GM12878 (cell line): ENCODE data around the gene F10. TPM values are rescaled to one million over a fixed set of nuclear protein-coding genes. Genes with fewer than 3 reads are reported as not detected.

Source experiments
- HDGF ChIP-seq: fragments of 450-650 bp; IDR thresholded peaks from 2 replicates; pipeline ENCODE4 v1.6.1; 2016; ENCODE audit warnings: antibody characterized with exemption
- KLF5 ChIP-seq: fragments of 450-650 bp; IDR thresholded peaks from 2 replicates; pipeline ENCODE4 v1.6.1; 2014; ENCODE audit warnings: mild to moderate bottlenecking; ENCODE audit not compliant: partially characterized antibody
- MXI1 ChIP-seq: fragments of 150-350 bp; IDR thresholded peaks from 2 replicates; pipeline ENCODE4 v1.6.1; 2011; ENCODE audit warnings: low read depth, mild to moderate bottlenecking, inconsistent platforms, low read length, improper control_type of control experiment
- PRDM15 ChIP-seq: fragments of 450-650 bp; formaldehyde crosslinking; IDR thresholded peaks from 2 replicates; pipeline ENCODE4 v1.4.0; 2020; ENCODE audit warnings: mild to moderate bottlenecking, moderate library complexity
- RBBP5 ChIP-seq: fragments of 200-600 bp; sonication (generic); conservative IDR thresholded peaks from 2 replicates; pipeline ENCODE4 v1.6.1; 2016
- ZBTB11 ChIP-seq: fragments of 450-650 bp; formaldehyde crosslinking; IDR thresholded peaks from 2 replicates; pipeline ENCODE4 v1.5.0; 2022; ENCODE audit warnings: mild to moderate bottlenecking, missing genetic modification characterization
- polyA plus RNA-seq, 11 experiments: library from polyadenylated mRNA; depleted of rRNA in 4 of 11; unstranded in 6 of 11; stranded (reverse) in 5 of 11; fragments of >200 nt; fragmentation: Nextera tagmentation in 4 of 11; fragmentation: Illumina TruSeq in 1 of 11; extraction: Ambion mirVana in 4 of 11; extraction: Trizol in 1 of 11; gene quantifications; 1 replicate in 1 of 11; 2 replicates in 10 of 11; pipeline versions ENCODE4 v1.2.1 to v1.2.3, GENCODE V29; 2011 to 2016; ENCODE audit warnings: inconsistent platforms in 2 of 11, missing spikeins in 2 of 11, low read depth in 1 of 11
- total RNA-seq, 4 experiments: library from RNA; depleted of rRNA in 3 of 4; stranded (reverse); fragments of >200 nt in 3 of 4; fragmentation: Illumina TruSeq in 1 of 4; extraction: Trizol in 1 of 4; gene quantifications; 2 replicates each; pipeline versions ENCODE4 v1.2.1 to v1.2.3, GENCODE V29; 2013 to 2021

The F10 gene
- total and polyA plus RNA-seq, 10 of the 15 experiments (the other 5 are each of a cell fraction or from before 2014, with no cell fraction given), result not detected

- TF ChIP-seq ZBTB11 (CRISPR knock-in tag) (no peak), MXI1 (no peak), KLF5 (no peak), RBBP5 (no peak), HDGF (no peak), PRDM15 (no peak)
Measured at GRCh38 chr13:113138792-113139551, 16.4 kb downstream of the F10 start (continued).
